IMR-90 (cell line): Measurements from ENCODE around the gene LGMN. TPM values are rescaled to one million over a fixed set of nuclear protein-coding genes. Genes with fewer than 3 reads are reported as not detected.

Experiments used
- ATAC-seq: fragments of 200-7000 bp; cut with Tn5 transposase; 2 replicates; pipeline ENCODE4 v1.9.1; 2020; ENCODE audit warnings: low read depth, mild to moderate bottlenecking, moderate library complexity
- BruUV-seq: library from RNA; stranded (reverse); fragments of 400-500 nt; replicated peaks from 2 replicates; lab custom pipeline; 2021; lab: Mats Ljungman, UMichigan
- CTCF ChIA-PET: fragments of 300-600 bp; formaldehyde crosslinking; extraction: SDS; loops from one replicate; lab custom pipeline; 2021; ENCODE audit warnings: antibody characterized with exemption; lab: Yijun Ruan, JAX
- POLR2A ChIA-PET: fragments of 300-600 bp; sonication (Branson Sonifier 250); formaldehyde crosslinking; loops from one replicate; lab custom pipeline; 2022; ENCODE audit warnings: antibody characterized with exemption; ENCODE audit not compliant: unreplicated experiment; lab: Charles Lee
- DNase-seq: peaks from one replicate; pipeline ENCODE4 v3.0.0; 2013
- H2AFZ ChIP-seq: replicated peaks from 2 replicates; pipeline ENCODE3; 2013; ENCODE audit warnings: low read length, mild to moderate bottlenecking; ENCODE audit not compliant: poor library complexity
- H2AK5ac ChIP-seq: 2 replicates; pipeline ENCODE4 v1.6.1; 2013; ENCODE audit warnings: low read depth, low read length, inconsistent platforms
- H2AK9ac ChIP-seq: replicated peaks from 2 replicates; pipeline ENCODE3; 2013; ENCODE audit warnings: mild to moderate bottlenecking, low read depth, low read length, moderate library complexity; ENCODE audit not compliant: poor library complexity
- H2BK120ac ChIP-seq: 2 replicates; pipeline ENCODE4 v1.6.1; 2013; ENCODE audit warnings: low read depth, low read length, inconsistent platforms
- H2BK15ac ChIP-seq: 3 replicates; pipeline ENCODE4 v1.6.1; 2013; ENCODE audit warnings: low read depth, low read length, inconsistent platforms
- H2BK20ac ChIP-seq: 2 replicates; pipeline ENCODE4 v1.6.1; 2013; ENCODE audit warnings: low read depth, mild to moderate bottlenecking, inconsistent platforms, low read length, moderate library complexity
- H2BK5ac ChIP-seq: 2 replicates; pipeline ENCODE4 v1.6.1; 2013; ENCODE audit warnings: mild to moderate bottlenecking, low read depth, low read length, inconsistent platforms; ENCODE audit not compliant: poor library complexity, severe bottlenecking
- H3K14ac ChIP-seq: replicated peaks from 2 replicates; pipeline ENCODE4 v1.6.1; 2013; ENCODE audit warnings: low read depth, low read length, inconsistent platforms
- H3K18ac ChIP-seq: 2 replicates; pipeline ENCODE4 v1.6.1; 2013; ENCODE audit warnings: low read depth, low read length, control low read depth
- H3K23ac ChIP-seq: 2 replicates; pipeline ENCODE4 v1.6.1; 2013; ENCODE audit warnings: low read depth, low read length, inconsistent platforms
- H3K27ac ChIP-seq: 2 replicates; pipeline ENCODE4 v1.5.1; 2013; ENCODE audit warnings: mild to moderate bottlenecking, control low read depth, low read length; ENCODE audit not compliant: insufficient read depth
- H3K27me3 ChIP-seq: 2 replicates; pipeline ENCODE4 v1.6.1; 2013; ENCODE audit warnings: low read length; ENCODE audit not compliant: control insufficient read depth, insufficient read depth
- H3K36me3 ChIP-seq: 2 replicates; pipeline ENCODE4 v1.6.1; 2013; ENCODE audit warnings: low read length, mixed read lengths; ENCODE audit not compliant: control insufficient read depth, insufficient read depth
- H3K4ac ChIP-seq: 2 replicates; pipeline ENCODE4 v1.6.1; 2013; ENCODE audit warnings: low read depth, low read length, inconsistent platforms
- H3K4me1 ChIP-seq: 2 replicates; pipeline ENCODE4 v1.6.1; 2013; ENCODE audit warnings: low read length, mixed read lengths; ENCODE audit not compliant: control insufficient read depth, insufficient read depth
- H3K4me2 ChIP-seq: 2 replicates; pipeline ENCODE4 v1.6.1; 2013; ENCODE audit warnings: low read depth, mild to moderate bottlenecking, control low read depth, low read length, moderate library complexity
- H3K4me3 ChIP-seq: 2 replicates; pipeline ENCODE4 v1.5.1; 2013; ENCODE audit warnings: low read depth, mild to moderate bottlenecking, control low read depth, low read length, moderate library complexity; ENCODE audit not compliant: insufficient read depth
- H3K56ac ChIP-seq: 2 replicates; pipeline ENCODE4 v1.6.1; 2013; ENCODE audit warnings: low read length, inconsistent platforms; ENCODE audit not compliant: insufficient read depth; ENCODE audit errors: extremely low read depth
- H3K79me1 ChIP-seq, 2 experiments: 2 replicates each; pipeline ENCODE4 v1.6.1; 2013; ENCODE audit warnings: low read length in 2 of 2, inconsistent platforms in 1 of 2, low read depth in 1 of 2
- H3K9ac ChIP-seq: 2 replicates; pipeline ENCODE4 v1.6.1; 2013; ENCODE audit warnings: low read depth, low read length, control low read depth
- H3K9me1 ChIP-seq: 2 replicates; pipeline ENCODE4 v1.6.1; 2013; ENCODE audit warnings: low read length, inconsistent platforms; ENCODE audit not compliant: insufficient read depth
- H3K9me3 ChIP-seq: 2 replicates; pipeline ENCODE4 v1.6.1; 2013; ENCODE audit warnings: low read length; ENCODE audit not compliant: control insufficient read depth, insufficient read depth
- H4K20me1 ChIP-seq: 2 replicates; pipeline ENCODE4 v1.6.1; 2013; ENCODE audit warnings: low read length, inconsistent platforms; ENCODE audit not compliant: insufficient read depth
- H4K5ac ChIP-seq: 2 replicates; pipeline ENCODE4 v1.6.1; 2013; ENCODE audit warnings: mild to moderate bottlenecking, low read depth, low read length, control low read depth
- H4K8ac ChIP-seq, 2 experiments: 2 replicates each; pipeline ENCODE4 v1.6.1; 2013; ENCODE audit warnings: low read depth in 2 of 2, low read length in 2 of 2, control low read depth in 1 of 2, inconsistent platforms in 1 of 2
- H4K91ac ChIP-seq: 2 replicates; pipeline ENCODE4 v1.6.1; 2013; ENCODE audit warnings: low read depth, low read length, inconsistent platforms; ENCODE audit not compliant: insufficient read depth
- BHLHE40 ChIP-seq: fragments of 150-350 bp; IDR thresholded peaks from 2 replicates; pipeline ENCODE4 v1.6.1; 2016; ENCODE audit warnings: mild to moderate bottlenecking, low read depth, low read length
- CEBPB ChIP-seq: IDR thresholded peaks from 2 replicates; pipeline ENCODE4 v1.6.1; 2012; ENCODE audit warnings: low read depth, low read length, improper control_type of control experiment
- FOS ChIP-seq: fragments of 150-350 bp; IDR thresholded peaks from 2 replicates; pipeline ENCODE4 v1.6.1; 2016; ENCODE audit warnings: low read depth, low read length
- MAFK ChIP-seq: IDR thresholded peaks from 2 replicates; pipeline ENCODE4 v1.6.1; 2012; ENCODE audit warnings: low read depth, low read length, improper control_type of control experiment
- MXI1 ChIP-seq: IDR thresholded peaks from 2 replicates; pipeline ENCODE4 v1.6.1; 2012; ENCODE audit warnings: low read depth, mild to moderate bottlenecking, low read length, moderate library complexity, borderline replicate concordance
- POLR2A ChIP-seq: IDR thresholded peaks from 2 replicates; pipeline ENCODE4 v1.6.1; 2012; ENCODE audit warnings: mild to moderate bottlenecking, low read depth, low read length
- RAD21 ChIP-seq: IDR thresholded peaks from 2 replicates; pipeline ENCODE4 v1.6.1; 2012; ENCODE audit warnings: low read length, improper control_type of control experiment
- RCOR1 ChIP-seq: IDR thresholded peaks from 2 replicates; pipeline ENCODE4 v1.6.1; 2012; ENCODE audit warnings: mild to moderate bottlenecking, low read length, improper control_type of control experiment; ENCODE audit not compliant: insufficient replicate concordance
- SMC3 ChIP-seq: fragments of 150-350 bp; IDR thresholded peaks from 2 replicates; pipeline ENCODE4 v1.6.1; 2016; ENCODE audit warnings: low read depth, mild to moderate bottlenecking, antibody characterized with exemption, low read length, moderate library complexity
- WGBS, 2 experiments: methylation state at CpG; one replicate each; pipeline versions ENCODE4 v1.1.5 to v1.1.7; 2013; ENCODE audit warnings: missing lambda C conversion rate in 2 of 2; ENCODE audit not compliant: insufficient read length in 1 of 2; ENCODE audit errors: extremely low coverage in 2 of 2; 5-methylcytosine and 5-hydroxymethylcytosine counted together
- dilution Hi-C: fragments of 300-500 bp; cut with HindIII; formaldehyde crosslinking; loops from one replicate; pipeline ENCODE4 v1.14.3; 2018; ENCODE audit warnings: low sequenced_read_pairs; ENCODE audit not compliant: unreplicated experiment
- in situ Hi-C: fragments of 300-500 bp; cut with MboI; formaldehyde crosslinking; loops from 3 replicates; pipeline ENCODE4 v1.14.3; 2019; ENCODE audit warnings: low sequenced_read_pairs, inconsistent platforms, mixed read lengths
- intact Hi-C: fragments of 100-400 bp; cut with micrococcal nuclease; formaldehyde crosslinking; loops from 2 replicates; pipeline ENCODE4 v1.10.0; 2022
- polyA plus RNA-seq, 3 experiments: library from polyadenylated mRNA; depleted of rRNA; stranded (reverse); fragments of >200 nt; gene quantifications; 2 replicates each; pipeline ENCODE4 v1.2.3, GENCODE V29; 2012; ENCODE audit warnings: low replicate concordance in 1 of 3
- total RNA-seq: library from RNA; depleted of rRNA; stranded (reverse); fragments of >200 nt; gene quantifications from 2 replicates; pipeline ENCODE4 v1.2.3, GENCODE V29; 2012
- TF ChIP-seq, protein P1 (sequence below): fragments of 150-350 bp; IDR thresholded peaks from 2 replicates; pipeline ENCODE4 v1.6.1; 2017; ENCODE audit warnings: mild to moderate bottlenecking, antibody characterized with exemption, low read length, low read depth
- TF ChIP-seq, protein P2 (sequence below): conservative IDR thresholded peaks from 2 replicates; pipeline ENCODE4 v1.5.1; 2012; ENCODE audit warnings: mild to moderate bottlenecking, low read depth, low read length, improper control_type of control experiment
- TF ChIP-seq, protein P3 (sequence below): fragments of 150-350 bp; IDR thresholded peaks from 2 replicates; pipeline ENCODE4 v1.6.1; 2016; ENCODE audit warnings: low read depth, mild to moderate bottlenecking, low read length, moderate library complexity, borderline replicate concordance

LGMN gene
- total and polyA plus RNA-seq, 2 of the 4 experiments (the other 2 are of a cell fraction): 19.2 to 39.3 TPM

DNA sequence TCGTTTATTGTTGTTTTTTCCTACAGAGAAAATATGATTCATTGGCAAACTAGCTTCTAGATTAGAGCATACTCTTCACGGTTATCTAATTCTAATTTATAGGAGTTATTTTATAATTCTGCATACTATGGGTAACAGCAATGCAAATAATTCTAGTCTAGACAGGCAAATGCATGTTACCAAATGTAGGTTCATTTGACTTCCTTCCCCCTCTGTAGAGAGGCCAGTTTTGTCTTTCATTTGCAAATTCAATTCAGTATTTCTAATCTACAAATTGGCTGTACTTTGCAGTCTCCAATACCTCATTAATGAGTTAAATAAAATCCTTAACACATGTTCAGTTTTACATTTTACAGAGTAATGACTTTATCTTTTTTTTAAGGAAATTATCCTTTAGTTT lies 4.2 kb downstream of the LGMN start:
- in situ Hi-C loops: no loop called here

More for the DNA sequence above, 4.2 kb downstream of the LGMN start:
- Histone ChIP-seq H3K79me1 (peaks cover 0 to 7% of the 10 kb centered on the region in 2 experiments; a peak in 1 of 4 replicates), H2AK5ac (no peak overlapping the region), H2BK5ac (no peak overlapping the region), H2BK120ac (no peak overlapping the region), H3K9me3 (no peaks in the 10 kb centered on the region), H3K56ac (no peak overlapping the region), H3K27me3 (peaks cover 3% of the 10 kb centered on the region; the same call in 1 of the 2 replicates), H3K36me3 (no peaks in the 10 kb centered on the region), H3K23ac (no peak overlapping the region), H3K4ac (no peak overlapping the region), H3K14ac (no peak overlapping the region), H2AFZ (no peak overlapping the region), H4K91ac (no peak overlapping the region), H3K9ac (no peak overlapping the region), H4K5ac (no peak overlapping the region), H4K20me1 (no peaks in the 10 kb centered on the region), H3K4me2 (no peak overlapping the region), H3K4me3 (no peak overlapping the region), H3K18ac (no peak overlapping the region), H2AK9ac (no peak overlapping the region), H3K27ac (no peak overlapping the region), H2BK15ac (no peak overlapping the region), H3K9me1 (no peaks in the 10 kb centered on the region), H3K4me1 (no peaks in the 10 kb centered on the region), H4K8ac (no peak overlapping the region), H2BK20ac (no peak overlapping the region)
- dilution Hi-C loops: no loop called here
- WGBS, 2 experiments: no CpG with 5 or more reads among the region's 2 CpGs
- TF ChIP-seq FOS (no peak), RAD21 (no peak), MAFK (no peak), RCOR1 (no peak), CEBPB (no peak), MXI1 (no peak), POLR2A (no peak), BHLHE40 (no peak), SMC3 (no peak)
- TF ChIP-seq, protein P1, sequence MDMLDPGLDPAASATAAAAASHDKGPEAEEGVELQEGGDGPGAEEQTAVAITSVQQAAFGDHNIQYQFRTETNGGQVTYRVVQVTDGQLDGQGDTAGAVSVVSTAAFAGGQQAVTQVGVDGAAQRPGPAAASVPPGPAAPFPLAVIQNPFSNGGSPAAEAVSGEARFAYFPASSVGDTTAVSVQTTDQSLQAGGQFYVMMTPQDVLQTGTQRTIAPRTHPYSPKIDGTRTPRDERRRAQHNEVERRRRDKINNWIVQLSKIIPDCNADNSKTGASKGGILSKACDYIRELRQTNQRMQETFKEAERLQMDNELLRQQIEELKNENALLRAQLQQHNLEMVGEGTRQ: no peak
- TF ChIP-seq, protein P2, sequence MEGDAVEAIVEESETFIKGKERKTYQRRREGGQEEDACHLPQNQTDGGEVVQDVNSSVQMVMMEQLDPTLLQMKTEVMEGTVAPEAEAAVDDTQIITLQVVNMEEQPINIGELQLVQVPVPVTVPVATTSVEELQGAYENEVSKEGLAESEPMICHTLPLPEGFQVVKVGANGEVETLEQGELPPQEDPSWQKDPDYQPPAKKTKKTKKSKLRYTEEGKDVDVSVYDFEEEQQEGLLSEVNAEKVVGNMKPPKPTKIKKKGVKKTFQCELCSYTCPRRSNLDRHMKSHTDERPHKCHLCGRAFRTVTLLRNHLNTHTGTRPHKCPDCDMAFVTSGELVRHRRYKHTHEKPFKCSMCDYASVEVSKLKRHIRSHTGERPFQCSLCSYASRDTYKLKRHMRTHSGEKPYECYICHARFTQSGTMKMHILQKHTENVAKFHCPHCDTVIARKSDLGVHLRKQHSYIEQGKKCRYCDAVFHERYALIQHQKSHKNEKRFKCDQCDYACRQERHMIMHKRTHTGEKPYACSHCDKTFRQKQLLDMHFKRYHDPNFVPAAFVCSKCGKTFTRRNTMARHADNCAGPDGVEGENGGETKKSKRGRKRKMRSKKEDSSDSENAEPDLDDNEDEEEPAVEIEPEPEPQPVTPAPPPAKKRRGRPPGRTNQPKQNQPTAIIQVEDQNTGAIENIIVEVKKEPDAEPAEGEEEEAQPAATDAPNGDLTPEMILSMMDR: no peak
- TF ChIP-seq, protein P3, sequence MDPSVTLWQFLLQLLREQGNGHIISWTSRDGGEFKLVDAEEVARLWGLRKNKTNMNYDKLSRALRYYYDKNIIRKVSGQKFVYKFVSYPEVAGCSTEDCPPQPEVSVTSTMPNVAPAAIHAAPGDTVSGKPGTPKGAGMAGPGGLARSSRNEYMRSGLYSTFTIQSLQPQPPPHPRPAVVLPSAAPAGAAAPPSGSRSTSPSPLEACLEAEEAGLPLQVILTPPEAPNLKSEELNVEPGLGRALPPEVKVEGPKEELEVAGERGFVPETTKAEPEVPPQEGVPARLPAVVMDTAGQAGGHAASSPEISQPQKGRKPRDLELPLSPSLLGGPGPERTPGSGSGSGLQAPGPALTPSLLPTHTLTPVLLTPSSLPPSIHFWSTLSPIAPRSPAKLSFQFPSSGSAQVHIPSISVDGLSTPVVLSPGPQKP: no peak
- DNase-seq (no peak), ATAC-seq (no peak)
- intact Hi-C loops: no loop called here
- BruUV-seq: no TSS peak
- ChIA-PET POLR2A (no interaction called here), CTCF (no interaction called here)
